GM19468 (cell line): ENCODE results near the gene TNIP2.
A peak's percentile ranks its signal among the peaks of the same experiment; 100 is the strongest.
"Not testable (repeated sequence)": the region's sequence is repeated elsewhere in the genome, so short reads cannot be mapped to it uniquely, and the experiment has no call there.

Experiments used
- ATAC-seq: cut with Tn5 transposase; IDR thresholded peaks from one replicate; pipeline ENCODE4 v1.9.1; 2021; ENCODE audit warnings: mild to moderate bottlenecking, moderate library complexity, moderate number of reproducible peaks; ENCODE audit not compliant: unreplicated experiment; ENCODE audit errors: extremely low read depth

TNIP2 gene

DNA sequence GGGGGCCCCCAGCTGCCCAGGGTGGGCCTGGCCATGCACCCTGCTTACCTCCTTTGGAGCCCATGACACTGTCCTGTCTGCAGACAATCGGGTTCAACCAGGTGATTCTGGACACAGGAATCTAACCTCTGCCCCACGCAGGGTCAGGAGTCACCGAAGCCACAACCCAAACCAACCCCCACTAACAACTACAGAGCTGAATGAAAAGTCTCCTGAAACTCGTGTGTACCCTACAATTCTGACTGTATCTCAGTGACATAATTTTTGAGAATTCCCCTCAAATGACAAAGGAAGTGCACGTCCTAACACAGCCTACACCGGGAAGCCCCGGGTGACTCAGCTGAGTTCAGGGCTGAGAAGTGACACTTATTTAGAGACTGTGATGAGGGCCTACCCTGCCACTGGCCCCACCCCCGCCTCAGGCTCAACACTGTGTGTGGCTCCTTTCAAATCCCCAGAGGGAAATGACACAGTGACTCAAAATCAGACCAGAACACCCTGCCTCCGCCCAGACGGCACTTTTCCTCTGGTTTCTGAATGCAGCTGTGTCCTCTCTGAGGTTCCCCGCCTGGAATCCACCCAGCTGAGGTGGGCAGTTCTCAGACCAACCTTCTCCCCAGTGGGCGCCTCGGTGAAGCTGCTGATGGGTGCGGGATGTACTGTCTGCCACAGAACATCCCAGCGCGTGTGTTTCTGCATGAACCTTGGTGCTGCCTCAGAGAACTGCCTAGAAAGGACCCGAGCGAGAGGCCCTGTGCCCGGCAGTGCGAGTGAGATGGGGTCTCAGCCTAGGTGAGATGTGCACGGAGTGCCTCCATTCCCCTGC lies 9.9 kb downstream of the TNIP2 start:
- peak; percentile 62 for ATAC-seq

DNA sequence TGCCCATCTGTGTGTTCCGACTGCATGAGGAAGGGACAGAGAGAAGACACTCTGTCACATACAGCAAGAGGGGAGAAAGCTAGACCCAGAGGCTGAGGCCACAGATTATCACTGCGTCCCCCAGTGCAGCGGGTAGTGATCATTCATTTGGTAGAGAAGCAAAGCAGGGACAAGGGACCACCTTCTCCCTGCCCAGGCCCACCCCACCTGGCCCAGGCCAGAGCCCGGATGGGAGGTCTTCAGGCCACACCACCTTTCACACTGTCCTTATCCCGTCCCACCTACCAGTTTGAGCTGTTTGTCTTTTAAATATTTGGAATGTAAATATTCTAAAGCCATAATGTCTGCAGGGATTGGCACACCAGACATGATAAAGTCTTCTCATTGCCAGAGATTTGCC lies 10.6 kb downstream of the TNIP2 start:
- no peak for ATAC-seq

GRCh38 chr4:2744576-2745270 lies 11.4 kb downstream of the TNIP2 start:
- ATAC-seq = no peak

DNA sequence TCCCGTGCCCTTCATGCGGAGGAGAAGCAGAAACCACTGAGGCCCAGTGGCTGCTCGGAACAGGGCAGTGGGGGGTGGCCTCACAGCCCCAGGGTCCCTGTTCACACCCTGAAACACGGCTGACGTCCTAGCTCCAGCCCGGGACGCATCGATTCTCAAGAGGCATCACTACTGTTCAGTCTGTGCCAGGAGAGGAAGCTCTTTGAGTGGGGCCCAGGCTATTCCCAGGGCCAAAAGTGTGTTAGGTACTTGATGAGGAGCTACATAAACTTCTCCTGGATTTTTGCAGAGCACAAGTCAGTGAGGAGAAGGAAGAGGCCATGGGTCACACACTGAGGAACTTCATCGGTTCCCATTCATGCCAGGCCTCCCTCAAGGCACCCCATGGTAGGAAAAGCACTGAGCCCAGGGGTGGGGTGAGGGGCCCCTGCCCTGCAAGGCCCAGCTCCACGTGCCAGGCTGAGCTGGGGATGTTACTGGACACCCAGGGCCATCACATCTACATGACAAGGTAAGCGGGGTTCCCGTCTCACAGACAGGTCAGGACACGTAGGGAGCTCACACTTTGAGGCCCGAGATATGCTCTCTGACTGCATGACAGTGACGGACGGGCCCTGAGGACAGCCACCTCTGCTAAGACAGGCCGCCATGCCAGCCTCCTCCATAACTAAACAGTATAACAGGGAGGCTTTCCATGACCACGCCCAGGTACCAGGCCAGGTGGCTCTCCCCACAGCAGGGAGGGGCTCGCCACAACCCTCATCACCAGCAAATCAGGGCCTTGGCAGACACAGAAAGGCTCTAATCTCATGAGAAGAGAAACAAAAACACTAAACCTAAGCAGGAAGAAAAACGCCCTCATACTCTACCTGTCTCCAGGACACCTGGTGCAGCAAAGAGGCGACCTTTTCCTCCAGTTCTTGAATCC lies 12.4 kb downstream of the TNIP2 start:
- no peak for ATAC-seq

DNA sequence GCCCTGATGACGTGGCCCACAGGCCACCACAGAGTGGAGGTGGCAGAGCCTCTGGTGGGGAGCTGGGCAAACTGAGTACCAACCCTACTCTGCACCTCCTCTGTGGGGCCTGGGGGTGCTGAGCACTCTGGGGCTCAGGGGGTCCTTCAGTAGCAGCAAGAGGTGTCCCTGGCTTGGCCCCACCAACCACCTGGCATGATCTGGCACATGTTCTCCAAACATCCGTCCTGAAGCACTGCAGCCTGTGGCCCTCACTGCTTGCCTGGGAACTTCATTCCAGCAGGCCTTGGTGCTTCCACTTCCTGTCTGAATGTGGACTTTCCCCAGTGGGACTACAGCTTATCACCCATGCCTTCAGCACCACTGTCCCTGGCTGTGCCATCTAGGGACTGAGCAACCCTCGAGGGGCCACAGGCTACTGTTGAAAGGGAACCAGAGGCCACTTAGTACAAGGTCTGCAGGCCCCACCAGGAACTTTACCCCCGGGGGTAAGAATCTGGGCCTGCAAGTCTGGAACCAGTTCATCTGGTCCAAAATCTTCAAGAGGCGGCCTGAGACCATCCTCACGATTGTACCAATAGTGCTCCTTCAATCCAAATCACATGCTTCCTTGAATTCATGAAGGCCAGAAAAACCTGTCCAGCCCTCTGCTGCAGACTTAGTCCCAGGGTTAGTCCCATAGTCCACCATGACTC lies 13.2 kb downstream of the TNIP2 start:
- ATAC-seq = no peak

GRCh38 chr4:2742081-2742822 lies 13.9 kb downstream of the TNIP2 start:
- no peak for ATAC-seq

GRCh38 chr4:2741626-2742025 lies 14.5 kb downstream of the TNIP2 start:
- no peak for ATAC-seq

- not testable (repeated sequence) for ATAC-seq
Observed at GRCh38 chr4:2738296-2738695, 17.8 kb downstream of the TNIP2 start.

- no peak for ATAC-seq
Observed at GRCh38 chr4:2735869-2736268, 20.3 kb downstream of the TNIP2 start.

DNA sequence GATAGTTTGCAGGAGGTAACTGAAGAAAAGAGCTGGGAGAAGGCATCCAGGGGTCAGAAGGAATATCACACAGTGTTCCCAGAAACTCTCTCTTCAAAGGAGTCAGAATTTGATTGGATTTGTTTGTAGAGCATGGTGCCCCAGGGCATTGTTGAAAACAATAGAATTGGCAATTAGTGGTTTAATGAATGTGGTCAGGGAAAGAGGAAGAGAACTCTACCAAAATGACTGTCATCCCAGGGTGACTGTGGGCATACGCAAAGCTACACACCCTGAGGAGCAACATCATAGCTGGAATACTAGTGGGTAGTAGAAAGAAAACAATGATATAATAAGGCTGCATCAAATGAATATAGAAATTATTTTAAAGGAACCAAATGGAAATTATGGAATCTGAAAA lies 21.5 kb downstream of the TNIP2 start:
- ATAC-seq = no peak

GRCh38 chr4:2733844-2734574 lies 22.1 kb downstream of the TNIP2 start:
- ATAC-seq = no peak

DNA sequence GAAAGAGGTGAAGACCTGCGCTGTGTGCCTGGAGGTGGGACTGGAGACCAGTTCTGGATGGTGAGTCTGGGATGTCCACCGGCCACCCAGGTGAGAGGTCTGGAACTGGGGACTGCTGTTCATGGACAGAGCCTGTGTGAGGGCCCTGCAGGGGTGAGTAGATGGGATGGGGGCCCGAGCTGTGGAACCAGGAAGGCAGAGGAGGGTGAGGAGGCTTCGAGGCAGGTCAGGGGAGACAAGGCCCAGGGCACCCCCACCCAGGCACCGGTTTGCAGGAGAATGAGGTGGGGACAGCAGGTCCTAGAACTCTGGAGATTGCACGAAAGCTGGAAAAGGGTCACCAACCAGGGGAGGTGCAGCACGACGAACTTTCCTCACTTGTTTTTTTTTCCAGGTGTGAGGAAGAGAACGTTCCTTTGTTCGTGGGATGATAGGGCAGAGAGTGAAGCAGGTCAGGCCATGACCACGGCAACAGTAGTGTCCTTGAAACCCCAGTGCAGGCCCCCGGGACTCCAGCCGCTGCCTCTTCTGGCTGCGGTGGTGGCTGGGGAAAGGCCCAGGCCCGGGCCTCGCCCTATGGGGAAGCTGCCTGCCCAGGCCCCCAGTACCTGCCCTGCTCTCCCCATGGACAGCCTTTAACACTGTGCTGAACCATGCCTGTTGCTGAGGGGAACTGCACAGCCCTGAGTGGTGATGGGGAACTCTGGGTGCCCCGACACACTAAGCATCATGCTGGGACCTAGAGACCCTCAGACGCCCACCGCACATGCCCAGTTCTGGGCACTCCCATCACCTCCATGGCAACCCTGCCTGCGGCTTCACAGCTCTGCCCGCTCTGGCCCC lies 22.9 kb downstream of the TNIP2 start:
- ATAC-seq = no peak

DNA sequence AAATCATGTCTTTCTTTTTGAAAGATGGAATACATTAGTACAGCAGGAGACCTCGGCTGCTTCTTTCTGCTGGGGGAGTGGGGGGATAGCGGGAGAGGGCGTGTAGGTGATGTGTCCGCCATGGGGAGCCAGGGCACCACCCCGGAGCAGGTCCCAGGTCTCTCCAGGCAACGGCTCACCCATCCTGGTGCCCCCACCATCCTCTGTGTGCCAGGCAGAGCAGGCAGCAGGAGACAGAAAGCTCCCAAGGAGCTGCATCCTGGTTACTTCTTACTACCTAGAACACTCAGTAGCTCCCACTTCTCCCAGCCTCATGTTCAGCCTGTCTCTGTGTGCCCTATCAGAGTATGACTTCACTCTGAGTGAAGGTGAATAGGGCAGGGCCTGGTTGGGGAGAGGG lies 23.6 kb downstream of the TNIP2 start:
- ATAC-seq = no peak

DNA sequence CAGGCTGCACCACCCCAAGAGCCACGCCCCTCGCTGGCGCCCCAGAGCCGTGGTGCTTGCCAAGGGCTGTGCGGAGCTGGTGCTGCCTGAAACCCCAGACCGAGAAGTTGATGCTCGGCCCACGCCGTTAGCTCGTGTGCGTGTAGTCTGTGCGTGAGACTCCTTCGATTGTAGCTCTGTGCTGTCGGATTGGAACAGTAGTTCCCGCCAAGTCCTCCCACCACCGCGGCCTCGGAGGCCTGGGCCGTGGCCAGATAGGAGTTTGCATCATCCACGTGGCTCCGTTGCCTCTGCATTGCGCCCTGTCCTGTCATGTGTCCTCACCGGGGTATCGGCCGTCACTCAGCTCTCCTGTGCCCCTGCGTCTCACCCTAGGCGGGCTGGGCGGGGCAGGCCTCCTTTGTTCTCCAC lies 24.2 kb downstream of the TNIP2 start:
- ATAC-seq = no peak

GRCh38 chr4:2729533-2729875 lies 26.6 kb downstream of the TNIP2 start:
- ATAC-seq = no peak

DNA sequence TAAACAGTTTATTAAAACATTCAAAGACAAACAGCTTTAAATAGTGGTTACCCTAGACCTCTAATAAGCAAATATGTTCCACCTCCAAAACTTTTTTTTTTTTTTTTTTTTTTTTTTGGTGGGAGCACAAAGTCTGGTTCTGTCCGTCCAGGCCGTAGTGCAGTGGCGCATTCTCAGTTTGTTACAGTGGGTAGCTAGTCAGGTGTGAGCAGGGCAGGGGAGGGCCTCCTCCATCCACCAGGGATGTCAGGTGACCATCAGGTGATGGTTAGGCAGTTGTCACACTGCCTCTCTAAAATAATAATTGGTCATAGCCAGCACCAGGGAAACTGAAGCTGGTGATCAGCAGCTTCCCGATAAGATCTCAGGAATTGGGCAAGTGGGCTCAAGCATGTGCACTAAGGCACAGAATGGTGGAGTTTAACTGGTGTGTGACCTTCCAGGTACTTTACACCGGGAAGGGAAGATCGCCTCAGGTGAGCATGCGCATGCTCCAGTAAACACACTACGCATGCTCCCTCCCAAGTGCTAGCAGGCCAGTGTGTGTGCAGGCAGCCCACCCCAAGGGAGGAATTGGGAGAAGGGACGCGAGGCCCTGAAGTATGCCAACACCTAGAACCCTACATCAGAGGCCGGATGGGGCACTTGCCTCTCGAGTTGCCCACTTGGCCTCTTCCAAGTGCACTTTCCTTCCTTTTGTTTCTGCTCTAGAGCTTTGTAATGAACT lies 27.2 kb downstream of the TNIP2 start:
- ATAC-seq = no peak

DNA sequence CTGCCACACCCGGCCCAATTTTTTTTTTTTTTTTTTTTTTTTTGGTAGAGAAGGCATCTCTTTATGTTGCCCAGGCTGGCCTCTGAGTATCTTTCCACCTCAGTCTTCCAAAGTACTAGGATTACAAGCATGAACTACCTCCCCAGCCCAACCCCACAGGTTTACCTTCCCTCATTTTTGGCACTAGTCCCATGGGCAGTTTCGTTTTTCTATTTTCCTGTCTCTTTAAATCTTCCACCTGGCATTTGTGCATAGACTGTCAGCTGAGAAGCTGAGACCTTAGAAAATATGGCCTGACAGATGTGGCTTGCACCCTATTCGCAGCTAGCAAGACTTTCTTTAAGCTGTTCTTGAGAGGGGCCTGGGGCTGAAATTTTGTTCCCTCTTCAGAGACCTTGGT lies 27.9 kb downstream of the TNIP2 start:
- ATAC-seq = no peak
